H1 (cell line): Measurements from ENCODE around the gene JMJD8. TPM values are rescaled to one million over a fixed set of nuclear protein-coding genes. Genes with fewer than 3 reads are reported as not detected.

Source experiments
- CTCF ChIA-PET: fragments of 300-600 bp; sonication (Branson Sonifier 250); formaldehyde crosslinking; loops from one replicate; lab custom pipeline; 2021; ENCODE audit not compliant: partially characterized antibody; lab: Charles Lee
- POLR2A ChIA-PET: fragments of 300-600 bp; sonication (Branson Sonifier 250); formaldehyde crosslinking; loops from one replicate; lab custom pipeline; 2021; ENCODE audit warnings: inconsistent platforms; ENCODE audit not compliant: partially characterized antibody; lab: Charles Lee
- DNase-seq, 2 experiments: peaks; one replicate each; pipeline versions ENCODE4 v3.0.0 to v3.0.0-alpha.2; 2010 to 2022; ENCODE audit warnings: low spot score in 2 of 2, low read depth in 1 of 2, mixed read lengths in 1 of 2
- FAIRE-seq: peaks from 2 replicates; lab custom pipeline; 2011; peaks lifted over from hg19 to GRCh38; lab: Jason Lieb, UNC
- H2AFZ ChIP-seq: 2 replicates; pipeline ENCODE4 v1.8.1; 2012; ENCODE audit warnings: low read length, inconsistent platforms
- H2AK5ac ChIP-seq: 2 replicates; pipeline ENCODE4 v1.6.1; 2013; ENCODE audit warnings: low read depth, low read length
- H2BK120ac ChIP-seq: replicated peaks from 2 replicates; pipeline ENCODE3; 2013; ENCODE audit warnings: low read depth, low read length, inconsistent platforms
- H2BK12ac ChIP-seq: 2 replicates; pipeline ENCODE4 v1.6.1; 2013; ENCODE audit warnings: low read depth, low read length
- H2BK15ac ChIP-seq: 2 replicates; pipeline ENCODE4 v1.6.1; 2013; ENCODE audit warnings: low read length
- H2BK20ac ChIP-seq: 2 replicates; pipeline ENCODE4 v1.6.1; 2013; ENCODE audit warnings: low read length
- H2BK5ac ChIP-seq: 2 replicates; pipeline ENCODE4 v1.6.1; 2013; ENCODE audit warnings: low read depth, low read length
- H3K14ac ChIP-seq: 2 replicates; pipeline ENCODE4 v1.6.1; 2013; ENCODE audit warnings: inconsistent platforms; ENCODE audit not compliant: insufficient read length
- H3K18ac ChIP-seq: 2 replicates; pipeline ENCODE4 v1.6.1; 2013; ENCODE audit warnings: low read length; ENCODE audit errors: extremely low read depth
- H3K23ac ChIP-seq: 2 replicates; pipeline ENCODE4 v1.6.1; 2013; ENCODE audit warnings: inconsistent platforms; ENCODE audit not compliant: insufficient read length
- H3K23me2 ChIP-seq: 2 replicates; pipeline ENCODE4 v1.6.1; 2013; ENCODE audit warnings: low read depth, low read length
- H3K27ac ChIP-seq: 2 replicates; pipeline ENCODE4 v1.6.1; 2011; ENCODE audit warnings: low read depth, low read length, inconsistent platforms
- H3K27me3 ChIP-seq, 4 experiments: replicated peaks in 1 of 4; 1 replicate in 1 of 4; 2 replicates in 3 of 4; pipeline versions ENCODE4 v1.6.1 to v1.8.1; 2011 to 2013; ENCODE audit warnings: low read length in 3 of 4, mild to moderate bottlenecking in 3 of 4, inconsistent platforms in 2 of 4, mixed read lengths in 2 of 4, moderate library complexity in 1 of 4; ENCODE audit not compliant: control insufficient read depth in 3 of 4, insufficient read depth in 3 of 4; ENCODE audit errors: extremely low read depth in 1 of 4
- H3K36me3 ChIP-seq, 4 experiments: 2 replicates each; pipeline versions ENCODE4 v1.6.1 to v1.8.1; 2011 to 2013; ENCODE audit warnings: mild to moderate bottlenecking in 4 of 4, low read length in 3 of 4, moderate library complexity in 2 of 4, control low read depth in 1 of 4, inconsistent platforms in 1 of 4; ENCODE audit not compliant: insufficient read depth in 4 of 4, control insufficient read depth in 2 of 4
- H3K4ac ChIP-seq: replicated peaks from 2 replicates; pipeline ENCODE3; 2013; ENCODE audit warnings: low read length, low read depth, mixed read lengths, inconsistent platforms; ENCODE audit not compliant: insufficient read length
- H3K4me1 ChIP-seq, 4 experiments: replicated peaks in 1 of 4; 1 replicate in 1 of 4; 2 replicates in 3 of 4; pipeline versions ENCODE4 v1.6.1 to v1.8.1; 2011 to 2013; ENCODE audit warnings: low read length in 3 of 4, inconsistent platforms in 2 of 4, mixed read lengths in 1 of 4; ENCODE audit not compliant: insufficient read depth in 4 of 4, control insufficient read depth in 3 of 4
- H3K4me2 ChIP-seq, 2 experiments: 2 replicates each; pipeline versions ENCODE4 v1.6.1 to v1.8.1; 2011 to 2013; ENCODE audit warnings: low read depth in 2 of 2, low read length in 2 of 2, control low read depth in 1 of 2, inconsistent platforms in 1 of 2, mild to moderate bottlenecking in 1 of 2; ENCODE audit not compliant: insufficient read depth in 1 of 2
- H3K4me3 ChIP-seq, 4 experiments: fragments of 200-600, 300-600 bp in 1 of 4; sonication (generic), shearing (Covaris generic), sonication (Bioruptor Twin) in 1 of 4; 2 replicates each; pipeline versions ENCODE4 v1.5.1 to v1.8.1; 2011 to 2016; ENCODE audit warnings: low read length in 4 of 4, low read depth in 3 of 4, control low read depth in 2 of 4, inconsistent platforms in 2 of 4, mild to moderate bottlenecking in 2 of 4, mixed read lengths in 1 of 4, moderate library complexity in 1 of 4; ENCODE audit not compliant: insufficient read depth in 2 of 4; ENCODE audit errors: extremely low read depth in 1 of 4
- H3K56ac ChIP-seq: replicated peaks from 2 replicates; pipeline ENCODE3; 2013; ENCODE audit warnings: low read depth, mild to moderate bottlenecking, mixed read lengths, low read length, inconsistent platforms; ENCODE audit not compliant: insufficient read length
- H3K79me1 ChIP-seq: 2 replicates; pipeline ENCODE4 v1.6.1; 2013; ENCODE audit warnings: low read depth, low read length, control low read depth
- H3K79me2 ChIP-seq, 2 experiments: 2 replicates each; pipeline versions ENCODE4 v1.6.1 to v1.8.1; 2012 to 2013; ENCODE audit warnings: low read length in 2 of 2, mild to moderate bottlenecking in 2 of 2, inconsistent platforms in 1 of 2; ENCODE audit not compliant: insufficient read depth in 2 of 2, control insufficient read depth in 1 of 2
- H3K9ac ChIP-seq, 4 experiments: replicated peaks in 1 of 4; 1 replicate in 1 of 4; 2 replicates in 3 of 4; pipeline versions ENCODE4 v1.6.1 to v1.8.1; 2011 to 2013; ENCODE audit warnings: low read depth in 3 of 4, low read length in 3 of 4, control low read depth in 2 of 4, mild to moderate bottlenecking in 2 of 4, moderate library complexity in 2 of 4, inconsistent platforms in 1 of 4; ENCODE audit errors: extremely low read depth in 1 of 4
- H3K9me3 ChIP-seq, 2 experiments: 2 replicates each; pipeline versions ENCODE4 v1.6.1 to v1.8.1; 2012 to 2013; ENCODE audit warnings: mild to moderate bottlenecking in 2 of 2, moderate library complexity in 2 of 2, control low read depth in 1 of 2, inconsistent platforms in 1 of 2, low read depth in 1 of 2, low read length in 1 of 2, mixed read lengths in 1 of 2; ENCODE audit not compliant: insufficient read depth in 2 of 2
- H4K20me1 ChIP-seq, 2 experiments: replicated peaks in 1 of 2; 2 replicates each; pipeline versions ENCODE3 to v1.8.1; 2011 to 2013; ENCODE audit warnings: inconsistent platforms in 2 of 2, low read length in 2 of 2, mild to moderate bottlenecking in 1 of 2; ENCODE audit not compliant: insufficient read depth in 2 of 2, control insufficient read depth in 1 of 2
- H4K5ac ChIP-seq: 2 replicates; pipeline ENCODE4 v1.6.1; 2013; ENCODE audit warnings: low read length, low read depth, mixed read lengths, inconsistent platforms; ENCODE audit not compliant: insufficient read length
- H4K8ac ChIP-seq: 2 replicates; pipeline ENCODE4 v1.8.0; 2013; ENCODE audit warnings: mild to moderate bottlenecking, moderate library complexity, low read length, inconsistent platforms; ENCODE audit not compliant: insufficient read depth; ENCODE audit errors: extremely low read depth
- H4K91ac ChIP-seq: replicated peaks from 2 replicates; pipeline ENCODE3; 2013; ENCODE audit warnings: low read length, mixed read lengths, inconsistent platforms; ENCODE audit not compliant: insufficient read length
- BACH1 ChIP-seq: IDR thresholded peaks from 2 replicates; pipeline ENCODE4 v1.6.1; 2012; ENCODE audit warnings: low read length, improper control_type of control experiment
- CBX8 ChIP-seq: fragments of 300-800, 300-1000 bp; sonication (generic); IDR thresholded peaks from 2 replicates; pipeline ENCODE4 v1.7.1; 2016; ENCODE audit warnings: low read depth, low read length, borderline replicate concordance
- CTCF ChIP-seq, 3 experiments: IDR thresholded peaks; 1 replicate in 2 of 3; 2 replicates in 1 of 3; pipeline versions ENCODE4 v1.5.1 to v1.6.1; 2011; ENCODE audit warnings: low read length in 3 of 3, mild to moderate bottlenecking in 3 of 3, inconsistent platforms in 2 of 3, low read depth in 1 of 3, moderate library complexity in 1 of 3; ENCODE audit not compliant: insufficient read depth in 1 of 3; ENCODE audit errors: control extremely low read depth in 1 of 3
- POLR2A ChIP-seq, 2 experiments: IDR thresholded peaks; 1 replicate in 1 of 2; 2 replicates in 1 of 2; pipeline ENCODE4 v1.6.1; 2011; ENCODE audit warnings: low read depth in 2 of 2, low read length in 2 of 2, mild to moderate bottlenecking in 2 of 2; ENCODE audit errors: control extremely low read depth in 1 of 2
- POLR2AphosphoS5 ChIP-seq: IDR thresholded peaks from 2 replicates; pipeline ENCODE4 v1.6.1; 2011; ENCODE audit warnings: low read depth, low read length
- POU5F1 ChIP-seq: IDR thresholded peaks from 2 replicates; pipeline ENCODE4 v1.6.1; 2011; ENCODE audit warnings: low read depth, mild to moderate bottlenecking, low read length, moderate library complexity
- SAP30 ChIP-seq: fragments of 300-600 bp; sonication (generic); IDR thresholded peaks from 2 replicates; pipeline ENCODE4 v1.7.1; 2012; ENCODE audit warnings: low read length, moderate library complexity, mild to moderate bottlenecking, inconsistent platforms; ENCODE audit not compliant: insufficient read depth, insufficient replicate concordance
- WGBS, 2 experiments: shearing (Covaris generic) in 1 of 2; methylation state at CpG; one replicate each; pipeline versions ENCODE4 v1.1.6 to v1.1.7; 2013 to 2015; ENCODE audit warnings: low lambda C conversion rate in 2 of 2, mixed read lengths in 2 of 2, inconsistent platforms in 1 of 2, low coverage in 1 of 2, missing lambda C conversion rate in 1 of 2; ENCODE audit not compliant: insufficient replicate concordance in 2 of 2, insufficient coverage in 1 of 2, insufficient read length in 1 of 2; ENCODE audit errors: extremely low coverage in 1 of 2, missing lambda C conversion rate in 1 of 2; 5-methylcytosine and 5-hydroxymethylcytosine counted together
- polyA plus RNA-seq, 7 experiments: library from polyadenylated mRNA; depleted of rRNA in 3 of 7; stranded (reverse) in 5 of 7; unstranded in 2 of 7; fragments of >200 nt in 5 of 7; fragments of 200-250 nt in 2 of 7; gene quantifications; 1 replicate in 5 of 7; 2 replicates in 1 of 7; 4 replicates in 1 of 7; pipeline versions ENCODE4 v1.2.1 to v1.2.3, GENCODE V29; 2011 to 2013; ENCODE audit warnings: missing spikeins in 2 of 7, mixed read lengths in 2 of 7
- total RNA-seq: library from RNA; stranded (reverse); fragmentation: NEBNext Ultra II Directional; extraction: Animal tissue kit (Norgen Biotek cat#: 25700); gene quantifications from 2 replicates; pipeline ENCODE4 v1.2.1, GENCODE V29; 2021

The JMJD8 gene
- total and polyA plus RNA-seq, 2 of the 8 experiments (the other 6 are each of a cell fraction or from before 2014, with no cell fraction given): 46.4 to 87.4 TPM

- Histone ChIP-seq H2AK5ac (no peak overlapping the region), H3K9ac (no peak overlapping the region), H4K20me1 (peaks cover 6 to 19% of the 10 kb centered on the region in 2 experiments), H3K27ac (no peak overlapping the region), H3K4ac (peak overlapping the region; percentile 85), H2BK20ac (no peak overlapping the region), H3K4me3 (peak overlapping the region; percentile 75 to 77 (median 76)), H2BK12ac (0 out of 2 replicates have a peak overlapping the region, but pooled peaks have one; percentile 23), H2AFZ (no peak overlapping the region), H3K36me3 (peaks cover 0 to 6% (median 0%) of the 10 kb centered on the region in 4 experiments; a peak in 1 of 8 replicates), H4K8ac (no peak overlapping the region), H4K5ac (no peak overlapping the region), H2BK5ac (0 out of 2 replicates have a peak overlapping the region, but pooled peaks have one; percentile 95), H3K23ac (no peak overlapping the region), H3K79me1 (no peaks in the 10 kb centered on the region), H3K79me2 (no peaks in the 10 kb centered on the region), H3K18ac (no peak overlapping the region), H3K27me3 (peaks cover 0 to 28% (median 12%) of the 10 kb centered on the region in 4 experiments; a peak in 4 of 7 replicates), H3K23me2 (peaks cover 16% of the 10 kb centered on the region; the same call in 1 of the 2 replicates), H3K9me3 (no peaks in the 10 kb centered on the region; a peak in 1 of 4 replicates), H4K91ac (peak overlapping the region; percentile 77), H3K14ac (no peak overlapping the region), H3K4me2 (peak overlapping the region; percentile 76 to 83), H3K4me1 (peaks cover 0 to 27% (median 17%) of the 10 kb centered on the region in 4 experiments; a peak in 5 of 7 replicates), H2BK120ac (no peak overlapping the region), H2BK15ac (no peak overlapping the region; the same call in 1 of the 2 replicates), H3K56ac (no peak overlapping the region)
- ChIA-PET POLR2A (interaction anchor here (0.6 to 23.0 kb wide), 24 partner anchors 3 to 149 kb away, joined by 3 to 353 read pairs (median 5); partner anchors contain the start of genes ANTKMT, CCDC78, CHTF18 and CIAO3), CTCF (interaction anchor here (0.7 to 35.8 kb wide), 9 partner anchors 3 to 328 kb away, joined by 3 to 977 read pairs (median 6); partner anchors contain the start of genes ANTKMT, CCDC78, CHTF18 and CIAO3)
- peak; percentile 55 for TF ChIP-seq SAP30
- peak in 1 of 2 experiments; percentile 36; a peak in 1 of 3 replicates for TF ChIP-seq POLR2A (IDR thresholded peaks at IDR 0.05; ENCODE audit: control extremely low read depth in 1 of 2, low read depth in 2 of 2, low read length in 2 of 2)
- TF ChIP-seq BACH1: 0 out of 2 replicates have a peak, but pooled peaks have one; percentile 25
- 0 out of 2 replicates have a peak, but pooled peaks have one; percentile 12 for TF ChIP-seq POLR2AphosphoS5
- no peak for TF ChIP-seq POU5F1
- TF ChIP-seq CBX8: no peak
- 0 out of 4 replicates have a peak, but pooled peaks of 1 of the 3 experiments have one; percentile 4 for TF ChIP-seq CTCF (IDR thresholded peaks at IDR 0.05; ENCODE audit: control extremely low read depth in 1 of 3, insufficient read depth in 1 of 3, low read depth in 1 of 3, low read length in 3 of 3)
- no peak for DNase-seq
- no peak for FAIRE-seq
- 33% methylated on average over 15 of the region's 16 CpGs; no CpG with 5 or more reads in 1 of the 2 experiments for WGBS, 2 experiments
Observed at GRCh38 chr16:719815-720446, 35.8 kb upstream of the JMJD8 start.
